Naive thymus-derived CD4-positive, alpha-beta T cell (primary cell): Measurements from ENCODE around the gene ABHD17B. TPM values are rescaled to one million over a fixed set of nuclear protein-coding genes. Genes with fewer than 3 reads are reported as not detected.
A peak's percentile ranks its signal among the peaks of the same experiment; 100 is the strongest.

Experiments used
- ATAC-seq: fragments of 150-1000 bp; cut with Tn5 transposase; 2 replicates; pipeline ENCODE4 v1.10.0; 2021; ENCODE audit warnings: mild to moderate bottlenecking, moderate library complexity
- CTCF ChIA-PET: fragments of 350-600 bp; sonication (Branson Sonifier 250); formaldehyde crosslinking; loops from one replicate; lab custom pipeline; 2021; ENCODE audit warnings: antibody characterized with exemption; lab: Charles Lee
- POLR2A ChIA-PET: fragments of 350-600 bp; sonication (Branson Sonifier 250); formaldehyde crosslinking; loops from one replicate; lab custom pipeline; 2021; ENCODE audit warnings: antibody characterized with exemption, inconsistent platforms; lab: Charles Lee
- DNase-seq, 9 donors: peaks; one replicate each; pipeline versions ENCODE4 v3.0.0 to v3.0.0-alpha.2; 2020 to 2022; ENCODE audit warnings: mixed read lengths in 1 of 9
- H3K27ac ChIP-seq: one replicate; pipeline ENCODE4 v1.7.0; 2013; ENCODE audit warnings: mild to moderate bottlenecking, low read depth, low read length, moderate library complexity
- H3K27me3 ChIP-seq, 2 donors: one replicate each; pipeline ENCODE4 v1.7.0; 2013; ENCODE audit warnings: low read length in 2 of 2, mild to moderate bottlenecking in 2 of 2, moderate library complexity in 2 of 2; ENCODE audit not compliant: control insufficient read depth in 2 of 2, insufficient read depth in 2 of 2
- H3K36me3 ChIP-seq, 3 experiments: 1 replicate in 2 of 3; 2 replicates in 1 of 3; pipeline ENCODE4 v1.7.0; 2013; ENCODE audit warnings: low read length in 3 of 3, mild to moderate bottlenecking in 3 of 3, moderate library complexity in 1 of 3; ENCODE audit not compliant: insufficient read depth in 3 of 3, control insufficient read depth in 2 of 3
- H3K4me1 ChIP-seq, 2 donors: one replicate each; pipeline ENCODE4 v1.7.0; 2013; ENCODE audit warnings: low read length in 2 of 2, mild to moderate bottlenecking in 2 of 2, moderate library complexity in 1 of 2; ENCODE audit not compliant: control insufficient read depth in 2 of 2, insufficient read depth in 2 of 2
- H3K4me3 ChIP-seq: 2 replicates; pipeline ENCODE4 v1.7.0; 2013; ENCODE audit warnings: mild to moderate bottlenecking, low read length
- H3K9me3 ChIP-seq, 3 experiments: 1 replicate in 2 of 3; 2 replicates in 1 of 3; pipeline ENCODE4 v1.7.0; 2013; ENCODE audit warnings: low read length in 3 of 3; ENCODE audit not compliant: control insufficient read depth in 2 of 3
- H3K27ac Mint-ChIP-seq, 9 donors: one replicate each; pipeline ENCODE4 v1.8.0; 2020 to 2022; ENCODE audit warnings: mixed read lengths in 9 of 9, mild to moderate bottlenecking in 8 of 9, moderate library complexity in 5 of 9, inconsistent platforms in 2 of 9
- H3K27me3 Mint-ChIP-seq, 5 donors: one replicate each; pipeline ENCODE4 v1.8.0; 2021 to 2022; ENCODE audit warnings: mixed read lengths in 5 of 5, mild to moderate bottlenecking in 1 of 5
- H3K36me3 Mint-ChIP-seq, 5 donors: one replicate each; pipeline ENCODE4 v1.8.0; 2020 to 2022; ENCODE audit warnings: mixed read lengths in 5 of 5, mild to moderate bottlenecking in 3 of 5, inconsistent platforms in 1 of 5
- H3K4me1 Mint-ChIP-seq, 7 donors: one replicate each; pipeline ENCODE4 v1.8.0; 2020 to 2022; ENCODE audit warnings: mixed read lengths in 7 of 7, mild to moderate bottlenecking in 3 of 7, inconsistent platforms in 1 of 7
- H3K4me3 Mint-ChIP-seq, 10 donors: one replicate each; pipeline ENCODE4 v1.8.0; 2020 to 2022; ENCODE audit warnings: mild to moderate bottlenecking in 10 of 10, mixed read lengths in 10 of 10, moderate library complexity in 6 of 10, inconsistent platforms in 2 of 10
- H3K9me3 Mint-ChIP-seq, 11 donors: one replicate each; pipeline ENCODE4 v1.8.0; 2020 to 2022; ENCODE audit warnings: mixed read lengths in 11 of 11, mild to moderate bottlenecking in 4 of 11, inconsistent platforms in 1 of 11, moderate library complexity in 1 of 11
- intact Hi-C, 2 donors: fragments of 100-400 bp; cut with micrococcal nuclease; formaldehyde crosslinking; loops; one replicate each; pipeline ENCODE4 v1.15.1; 2023
- polyA plus RNA-seq, 2 donors: library from polyadenylated mRNA; unstranded; fragments of 300-500 nt; fragmentation: Illumina TruSeq; gene quantifications; one replicate each; pipeline ENCODE4 v1.2.3, GENCODE V29; 2021
- total RNA-seq, 6 experiments: library from RNA in 5 of 6; stranded (reverse) in 5 of 6; gene quantifications; 1 replicate in 5 of 6; 2 replicates in 1 of 6; pipeline ENCODE4 v1.2.3 and lab custom pipeline; 2021 to 2026

Gene ABHD17B
- total and polyA plus RNA-seq, 7 experiments from 2014 or later: 9.9 to 26.1 (median 19.4) TPM

GRCh38 chr9:71920456-71921189, 9.6 kb upstream of the ABHD17B start:
- CTCF ChIA-PET: interaction anchor here (0.6 kb wide), 1 partner anchor 29 kb away, joined by 4 read pairs; no protein-coding TSS in a partner anchor
- intact Hi-C loops: no loop called here
- Histone ChIP-seq H3K9me3 (no peaks in the 10 kb centered on the region), H3K36me3 (no peaks in the 10 kb centered on the region), H3K27ac (no peak overlapping the region), H3K27me3 (no peaks in the 10 kb centered on the region), H3K4me3 (no peak overlapping the region), H3K4me1 (no peaks in the 10 kb centered on the region)
- H3K4me1 Mint-ChIP-seq: peaks cover 22 to 40% (median 26%) of the 10 kb centered on the region in 7 donors
- peaks cover 3 to 38% (median 15%) of the 10 kb centered on the region in 5 donors for H3K36me3 Mint-ChIP-seq
- no peaks in the 10 kb centered on the region for H3K9me3 Mint-ChIP-seq
- no peak for DNase-seq
- POLR2A ChIA-PET: interaction anchor here (0.6 kb wide), 2 partner anchors 34 to 121 kb away, joined by 4 to 5 read pairs; no protein-coding TSS in a partner anchor
- no peaks in the 10 kb centered on the region for H3K27me3 Mint-ChIP-seq
- H3K27ac Mint-ChIP-seq: peak overlapping the region in 1 of 9 donors; percentile 59
- H3K4me3 Mint-ChIP-seq: no peak overlapping the region
- ATAC-seq: no peak

- no peak overlapping the region for H3K27ac ChIP-seq
- Mint-ChIP-seq H3K36me3 (peaks cover 3 to 33% (median 14%) of the 10 kb centered on the region in 5 donors), H3K27me3 (no peaks in the 10 kb centered on the region), H3K27ac (no peak overlapping the region), H3K9me3 (no peaks in the 10 kb centered on the region), H3K4me3 (no peak overlapping the region), H3K4me1 (peaks cover 27 to 54% (median 38%) of the 10 kb centered on the region in 7 donors)
- ATAC-seq (no peak), DNase-seq (no peak)
- intact Hi-C loops: loop anchor here in 1 of 2 donors (10.0 kb wide), 1 partner anchor 106 kb away; no protein-coding TSS in a partner anchor
- no peaks in the 10 kb centered on the region for H3K9me3 ChIP-seq
- ChIA-PET CTCF (no interaction called here), POLR2A (no interaction called here)
- H3K4me1 ChIP-seq: no peaks in the 10 kb centered on the region
- no peaks in the 10 kb centered on the region for H3K27me3 ChIP-seq
- no peak overlapping the region for H3K4me3 ChIP-seq
- H3K36me3 ChIP-seq: no peaks in the 10 kb centered on the region
Measured at GRCh38 chr9:71918419-71918818, 7.4 kb upstream of the ABHD17B start.

GRCh38 chr9:71916834-71917534, 6.0 kb upstream of the ABHD17B start:
- Histone ChIP-seq H3K4me1 (peaks cover 4 to 9% of the 10 kb centered on the region in 2 donors), H3K9me3 (no peaks in the 10 kb centered on the region), H3K36me3 (no peaks in the 10 kb centered on the region), H3K4me3 (no peak overlapping the region), H3K27ac (no peak overlapping the region), H3K27me3 (no peaks in the 10 kb centered on the region)
- DNase-seq (no peak), ATAC-seq (no peak)
- intact Hi-C loops: loop anchor here in 1 of 2 donors (10.0 kb wide), 1 partner anchor 108 kb away; no protein-coding TSS in a partner anchor
- CTCF ChIA-PET: no interaction called here
- Mint-ChIP-seq H3K27me3 (no peaks in the 10 kb centered on the region), H3K9me3 (no peaks in the 10 kb centered on the region), H3K4me3 (no peak overlapping the region), H3K27ac (no peak overlapping the region), H3K4me1 (peaks cover 25 to 60% (median 42%) of the 10 kb centered on the region in 7 donors), H3K36me3 (peaks cover under 1 to 26% (median 10%) of the 10 kb centered on the region in 5 donors)
- POLR2A ChIA-PET: interaction anchor here (0.7 kb wide), 1 partner anchor 12 kb away, joined by 3 read pairs; no protein-coding TSS in a partner anchor

- Mint-ChIP-seq H3K9me3 (no peaks in the 10 kb centered on the region), H3K36me3 (peaks cover 0 to 17% (median 8%) of the 10 kb centered on the region in 5 donors), H3K27me3 (no peaks in the 10 kb centered on the region), H3K4me3 (no peak overlapping the region), H3K4me1 (peaks cover 32 to 68% (median 51%) of the 10 kb centered on the region in 7 donors), H3K27ac (no peak overlapping the region)
- no peak for ATAC-seq
- Histone ChIP-seq H3K27ac (no peak overlapping the region), H3K27me3 (no peaks in the 10 kb centered on the region), H3K36me3 (no peaks in the 10 kb centered on the region), H3K4me1 (peaks cover 6 to 9% of the 10 kb centered on the region in 2 donors), H3K4me3 (no peak overlapping the region), H3K9me3 (no peaks in the 10 kb centered on the region)
- POLR2A ChIA-PET: no interaction called here
- intact Hi-C loops: loop anchor here in 1 of 2 donors (10.0 kb wide), 1 partner anchor 109 kb away; no protein-coding TSS in a partner anchor
- CTCF ChIA-PET: interaction anchor here (0.7 to 1.7 kb wide), 3 partner anchors 20 to 132 kb away, joined by 3 to 5 read pairs (median 4); no protein-coding TSS in a partner anchor
- no peak for DNase-seq
Measured at GRCh38 chr9:71915495-71915894, 4.5 kb upstream of the ABHD17B start.

GRCh38 chr9:71911908-71912335, 929 bp upstream of the ABHD17B start:
- Histone ChIP-seq H3K9me3 (no peaks in the 10 kb centered on the region), H3K4me3 (peak overlapping the region; percentile 83), H3K36me3 (peaks cover 0 to 5% (median 0%) of the 10 kb centered on the region in 3 experiments), H3K27ac (peak overlapping the region; percentile 74), H3K4me1 (peaks cover 15 to 22% of the 10 kb centered on the region in 2 donors), H3K27me3 (peaks cover 0 to 3% of the 10 kb centered on the region in 2 donors)
- no peak for DNase-seq
- ChIA-PET CTCF (interaction anchor here (1.0 kb wide), 1 partner anchor 14 kb away, joined by 4 read pairs; no protein-coding TSS in a partner anchor), POLR2A (interaction anchor here (0.6 to 2.1 kb wide), 9 partner anchors 10 to 149 kb away, joined by 3 to 12 read pairs (median 6); partner anchors contain the start of gene CEMIP2)
- H3K9me3 Mint-ChIP-seq: no peaks in the 10 kb centered on the region
- no peak for ATAC-seq
- peak overlapping the region; percentile 95 to 100 (median 100) for H3K4me3 Mint-ChIP-seq
- peaks cover 0 to 4% (median 0%) of the 10 kb centered on the region in 5 donors for H3K36me3 Mint-ChIP-seq
- H3K27me3 Mint-ChIP-seq: no peaks in the 10 kb centered on the region
- peak overlapping the region; percentile 90 to 99 (median 95) for H3K27ac Mint-ChIP-seq
- intact Hi-C loops: loop anchor here (1.0 to 10.0 kb wide), 16 partner anchors 15 to 1653 kb away; partner anchors contain the start of genes SMC5 (in 2 of the 2), ZFAND5 (in 2 of the 2) and CEMIP2 (in 1 of the 2)
- peaks cover 47 to 78% (median 67%) of the 10 kb centered on the region in 7 donors for H3K4me1 Mint-ChIP-seq

GRCh38 chr9:71910650-71911060, 338 bp downstream of the ABHD17B start:
- Histone ChIP-seq H3K27ac (peak overlapping the region; percentile 74), H3K4me1 (peaks cover 15 to 22% of the 10 kb centered on the region in 2 donors), H3K27me3 (peaks cover 0 to 3% of the 10 kb centered on the region in 2 donors), H3K36me3 (peaks cover 0 to 5% (median 0%) of the 10 kb centered on the region in 3 experiments), H3K4me3 (peak overlapping the region; percentile 83), H3K9me3 (no peaks in the 10 kb centered on the region)
- Mint-ChIP-seq H3K27me3 (no peaks in the 10 kb centered on the region), H3K27ac (peak overlapping the region; percentile 90 to 99 (median 95)), H3K4me3 (peak overlapping the region; percentile 95 to 100 (median 100)), H3K9me3 (no peaks in the 10 kb centered on the region), H3K4me1 (peaks cover 43 to 83% (median 69%) of the 10 kb centered on the region in 7 donors), H3K36me3 (peaks cover 0 to 7% (median under 1%) of the 10 kb centered on the region in 5 donors)
- DNase-seq: no peak
- intact Hi-C loops: loop anchor here (1.0 to 10.0 kb wide), 16 partner anchors 13 to 1652 kb away; partner anchors contain the start of genes SMC5 (in 2 of the 2), ZFAND5 (in 2 of the 2) and CEMIP2 (in 1 of the 2)
- no peak for ATAC-seq
- ChIA-PET CTCF (interaction anchor here (1.0 to 1.2 kb wide), 3 partner anchors 13 to 128 kb away, joined by 4 to 8 read pairs (median 6); no protein-coding TSS in a partner anchor), POLR2A (interaction anchor here (0.9 to 2.1 kb wide), 10 partner anchors 8 to 144 kb away, joined by 3 to 12 read pairs (median 6); partner anchors contain the start of gene CEMIP2)
